Measurements from ENCODE around the gene PDHA2.

Gene PDHA2

GRCh38 chr4:95831166-95831565, 8.7 kb upstream of the PDHA2 start:
- no peak for DNase-seq (ENCODE audit: extremely low read depth, insufficient read length)

GRCh38 chr4:95833711-95834194, 6.1 kb upstream of the PDHA2 start:
- Histone ChIP-seq H3K27me3 (replicated peaks; ENCODE audit: control insufficient read depth, insufficient read depth, low read length) (no peaks in the 10 kb centered on the region), H3K4me3 (replicated peaks; ENCODE audit: low read depth, low read length) (no peak overlapping the region), H3K36me3 (ENCODE audit: control insufficient read depth, insufficient read depth, low read length) (no peaks in the 10 kb centered on the region)
- no peak for TF ChIP-seq CTCF (IDR thresholded peaks at IDR 0.05; ENCODE audit: insufficient read depth, low read length, poor library complexity, severe bottlenecking)
- no peak for DNase-seq (ENCODE audit: extremely low read depth, insufficient read length)

More at GRCh38 chr4:95831166-95831565, 8.7 kb upstream of the PDHA2 start:
- Histone ChIP-seq H3K4me3 (replicated peaks; ENCODE audit: low read depth, low read length) (no peak overlapping the region), H3K27me3 (replicated peaks; ENCODE audit: control insufficient read depth, insufficient read depth, low read length) (no peaks in the 10 kb centered on the region), H3K36me3 (ENCODE audit: control insufficient read depth, insufficient read depth, low read length) (no peaks in the 10 kb centered on the region)
- no peak for TF ChIP-seq CTCF (IDR thresholded peaks at IDR 0.05; ENCODE audit: insufficient read depth, low read length, poor library complexity, severe bottlenecking)

GRCh38 chr4:95835672-95836071, 4.2 kb upstream of the PDHA2 start:
- no peak for DNase-seq (ENCODE audit: extremely low read depth, insufficient read length)
- no peaks in the 10 kb centered on the region for H3K27me3 ChIP-seq (replicated peaks; ENCODE audit: control insufficient read depth, insufficient read depth, low read length)

GRCh38 chr4:95838192-95838591, 1.7 kb upstream of the PDHA2 start:
- no peak overlapping the region for H3K4me3 ChIP-seq (replicated peaks; ENCODE audit: low read depth, low read length)
- H3K27me3 ChIP-seq (replicated peaks; ENCODE audit: control insufficient read depth, insufficient read depth, low read length), result no peaks in the 10 kb centered on the region
- H3K36me3 ChIP-seq (ENCODE audit: control insufficient read depth, insufficient read depth, low read length), result no peaks in the 10 kb centered on the region
- no peak for TF ChIP-seq CTCF (IDR thresholded peaks at IDR 0.05; ENCODE audit: insufficient read depth, low read length, poor library complexity, severe bottlenecking)
- DNase-seq (ENCODE audit: extremely low read depth, insufficient read length), result no peak

More at GRCh38 chr4:95835672-95836071, 4.2 kb upstream of the PDHA2 start:
- no peak for TF ChIP-seq CTCF (IDR thresholded peaks at IDR 0.05; ENCODE audit: insufficient read depth, low read length, poor library complexity, severe bottlenecking)
- Histone ChIP-seq H3K36me3 (ENCODE audit: control insufficient read depth, insufficient read depth, low read length) (no peaks in the 10 kb centered on the region), H3K4me3 (replicated peaks; ENCODE audit: low read depth, low read length) (no peak overlapping the region)

GRCh38 chr4:95847908-95848460, 8.1 kb downstream of the PDHA2 start:
- Histone ChIP-seq H3K36me3 (ENCODE audit: control insufficient read depth, insufficient read depth, low read length) (no peaks in the 10 kb centered on the region), H3K27me3 (replicated peaks; ENCODE audit: control insufficient read depth, insufficient read depth, low read length) (no peaks in the 10 kb centered on the region), H3K4me3 (replicated peaks; ENCODE audit: low read depth, low read length) (no peak overlapping the region)
- TF ChIP-seq CTCF (IDR thresholded peaks at IDR 0.05; ENCODE audit: insufficient read depth, low read length, poor library complexity, severe bottlenecking), result no peak
- no peak for DNase-seq (ENCODE audit: extremely low read depth, insufficient read length)

- Histone ChIP-seq H3K4me3 (replicated peaks; ENCODE audit: low read depth, low read length) (no peak overlapping the region), H3K27me3 (replicated peaks; ENCODE audit: control insufficient read depth, insufficient read depth, low read length) (no peaks in the 10 kb centered on the region), H3K36me3 (ENCODE audit: control insufficient read depth, insufficient read depth, low read length) (no peaks in the 10 kb centered on the region)
- TF ChIP-seq CTCF (IDR thresholded peaks at IDR 0.05; ENCODE audit: insufficient read depth, low read length, poor library complexity, severe bottlenecking), result no peak
- no peak for DNase-seq (ENCODE audit: extremely low read depth, insufficient read length)
These were observed 10.3 kb downstream of the PDHA2 start for GRCh38 chr4:95850161-95850560.

Measured in GM06990 (cell line).